Neural cell (in vitro differentiated cells): Measurements from ENCODE around the gene SKAP1.

Experiments used
- EZH2 ChIP-seq: fragments of 200-600, 300-800 bp; shearing (Covaris generic), sonication (generic); IDR thresholded peaks from 2 replicates; pipeline ENCODE4 v1.6.1; 2014; ENCODE audit warnings: antibody characterized with exemption, low read length, borderline replicate concordance, mild to moderate bottlenecking; ENCODE audit not compliant: insufficient read depth, poor library complexity, severe bottlenecking
- POLR2AphosphoS5 ChIP-seq: IDR thresholded peaks from 2 replicates; pipeline ENCODE4 v1.6.1; 2012
- TF ChIP-seq, protein P1 (sequence below): fragments of 450-650 bp; IDR thresholded peaks from 2 replicates; pipeline ENCODE4 v1.5.1; 2014; ENCODE audit warnings: antibody characterized with exemption, mild to moderate bottlenecking, moderate library complexity; ENCODE audit not compliant: poor library complexity, severe bottlenecking
- TF ChIP-seq, protein P2 (sequence below): IDR thresholded peaks from 2 replicates; pipeline ENCODE4 v1.6.1; 2012; ENCODE audit warnings: borderline replicate concordance

DNA sequence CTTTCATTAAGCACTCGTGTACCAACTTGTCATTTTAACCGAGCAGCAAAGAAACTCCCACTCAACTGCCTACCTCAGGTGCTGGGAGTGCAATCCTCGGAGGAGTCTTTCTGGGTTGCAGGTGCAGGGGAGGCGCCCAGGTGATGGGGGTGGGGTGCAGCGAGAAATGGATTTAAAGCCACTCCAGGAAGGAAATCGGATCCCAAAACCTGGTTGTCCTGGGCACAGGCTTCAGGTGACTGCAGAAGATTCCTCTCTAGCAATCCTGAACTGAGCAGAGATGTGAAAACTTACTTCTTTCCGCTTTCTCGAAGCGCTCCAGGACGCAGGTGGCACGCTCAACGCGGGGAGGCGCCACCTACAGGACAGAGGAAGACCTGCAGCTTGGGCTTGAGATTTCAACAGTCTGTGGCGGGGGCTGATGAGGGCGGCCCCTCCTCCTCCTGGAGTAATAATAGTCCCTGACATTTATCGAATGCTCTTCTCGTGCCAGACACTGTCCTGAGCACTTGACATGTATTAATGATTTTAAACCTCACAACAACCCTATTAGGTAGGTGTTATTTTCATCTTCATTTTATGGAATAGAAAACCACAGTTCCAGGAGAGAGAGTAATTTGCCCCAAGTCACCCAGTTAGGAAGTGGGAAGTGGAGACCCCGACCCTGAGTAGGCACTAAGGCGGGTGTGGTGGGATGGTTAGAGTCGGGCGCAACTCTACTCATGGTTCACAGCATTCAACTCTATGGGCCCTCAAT is 27.2 kb upstream of the SKAP1 start:
- no peak for TF ChIP-seq EZH2
- TF ChIP-seq, protein P1, sequence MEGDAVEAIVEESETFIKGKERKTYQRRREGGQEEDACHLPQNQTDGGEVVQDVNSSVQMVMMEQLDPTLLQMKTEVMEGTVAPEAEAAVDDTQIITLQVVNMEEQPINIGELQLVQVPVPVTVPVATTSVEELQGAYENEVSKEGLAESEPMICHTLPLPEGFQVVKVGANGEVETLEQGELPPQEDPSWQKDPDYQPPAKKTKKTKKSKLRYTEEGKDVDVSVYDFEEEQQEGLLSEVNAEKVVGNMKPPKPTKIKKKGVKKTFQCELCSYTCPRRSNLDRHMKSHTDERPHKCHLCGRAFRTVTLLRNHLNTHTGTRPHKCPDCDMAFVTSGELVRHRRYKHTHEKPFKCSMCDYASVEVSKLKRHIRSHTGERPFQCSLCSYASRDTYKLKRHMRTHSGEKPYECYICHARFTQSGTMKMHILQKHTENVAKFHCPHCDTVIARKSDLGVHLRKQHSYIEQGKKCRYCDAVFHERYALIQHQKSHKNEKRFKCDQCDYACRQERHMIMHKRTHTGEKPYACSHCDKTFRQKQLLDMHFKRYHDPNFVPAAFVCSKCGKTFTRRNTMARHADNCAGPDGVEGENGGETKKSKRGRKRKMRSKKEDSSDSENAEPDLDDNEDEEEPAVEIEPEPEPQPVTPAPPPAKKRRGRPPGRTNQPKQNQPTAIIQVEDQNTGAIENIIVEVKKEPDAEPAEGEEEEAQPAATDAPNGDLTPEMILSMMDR: peak; percentile 91
- TF ChIP-seq, protein P2, sequence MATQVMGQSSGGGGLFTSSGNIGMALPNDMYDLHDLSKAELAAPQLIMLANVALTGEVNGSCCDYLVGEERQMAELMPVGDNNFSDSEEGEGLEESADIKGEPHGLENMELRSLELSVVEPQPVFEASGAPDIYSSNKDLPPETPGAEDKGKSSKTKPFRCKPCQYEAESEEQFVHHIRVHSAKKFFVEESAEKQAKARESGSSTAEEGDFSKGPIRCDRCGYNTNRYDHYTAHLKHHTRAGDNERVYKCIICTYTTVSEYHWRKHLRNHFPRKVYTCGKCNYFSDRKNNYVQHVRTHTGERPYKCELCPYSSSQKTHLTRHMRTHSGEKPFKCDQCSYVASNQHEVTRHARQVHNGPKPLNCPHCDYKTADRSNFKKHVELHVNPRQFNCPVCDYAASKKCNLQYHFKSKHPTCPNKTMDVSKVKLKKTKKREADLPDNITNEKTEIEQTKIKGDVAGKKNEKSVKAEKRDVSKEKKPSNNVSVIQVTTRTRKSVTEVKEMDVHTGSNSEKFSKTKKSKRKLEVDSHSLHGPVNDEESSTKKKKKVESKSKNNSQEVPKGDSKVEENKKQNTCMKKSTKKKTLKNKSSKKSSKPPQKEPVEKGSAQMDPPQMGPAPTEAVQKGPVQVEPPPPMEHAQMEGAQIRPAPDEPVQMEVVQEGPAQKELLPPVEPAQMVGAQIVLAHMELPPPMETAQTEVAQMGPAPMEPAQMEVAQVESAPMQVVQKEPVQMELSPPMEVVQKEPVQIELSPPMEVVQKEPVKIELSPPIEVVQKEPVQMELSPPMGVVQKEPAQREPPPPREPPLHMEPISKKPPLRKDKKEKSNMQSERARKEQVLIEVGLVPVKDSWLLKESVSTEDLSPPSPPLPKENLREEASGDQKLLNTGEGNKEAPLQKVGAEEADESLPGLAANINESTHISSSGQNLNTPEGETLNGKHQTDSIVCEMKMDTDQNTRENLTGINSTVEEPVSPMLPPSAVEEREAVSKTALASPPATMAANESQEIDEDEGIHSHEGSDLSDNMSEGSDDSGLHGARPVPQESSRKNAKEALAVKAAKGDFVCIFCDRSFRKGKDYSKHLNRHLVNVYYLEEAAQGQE: no peak
- TF ChIP-seq POLR2AphosphoS5: no peak
